CD4-positive, alpha-beta T cell (primary cell): Measurements from ENCODE around the gene PITPNM3. TPM values are rescaled to one million over a fixed set of nuclear protein-coding genes. Genes with fewer than 3 reads are reported as not detected.

ENCODE experiments used
- ATAC-seq: fragments of 200-7000 bp; cut with Tn5 transposase; one replicate; pipeline ENCODE4 v1.10.0; 2022; ENCODE audit warnings: mild to moderate bottlenecking; ENCODE audit not compliant: poor library complexity
- CTCF ChIA-PET: fragments of 350-600 bp; sonication (Branson Sonifier 250); formaldehyde crosslinking; loops from one replicate; lab custom pipeline; 2021; ENCODE audit warnings: antibody characterized with exemption, inconsistent platforms; lab: Charles Lee
- POLR2A ChIA-PET: fragments of 350-600 bp; sonication (Branson Sonifier 250); formaldehyde crosslinking; loops from one replicate; lab custom pipeline; 2021; ENCODE audit warnings: antibody characterized with exemption, inconsistent platforms; lab: Charles Lee
- DNase-seq, 14 experiments: peaks; one replicate each; pipeline ENCODE4 v3.0.0-alpha.2; 2013 to 2020; ENCODE audit warnings: mixed read lengths in 2 of 14
- H3K27ac ChIP-seq, 2 donors: one replicate each; pipeline versions ENCODE4 v1.5.1 to v1.7.0; 2013; ENCODE audit warnings: low read length in 2 of 2, low read depth in 1 of 2, mild to moderate bottlenecking in 1 of 2
- H3K27me3 ChIP-seq, 2 experiments: 1 replicate in 1 of 2; 2 replicates in 1 of 2; pipeline versions ENCODE4 v1.6.1 to v1.7.0; 2013; ENCODE audit warnings: low read length in 2 of 2, control low read depth in 1 of 2, mild to moderate bottlenecking in 1 of 2, moderate library complexity in 1 of 2; ENCODE audit not compliant: insufficient read depth in 2 of 2, control insufficient read depth in 1 of 2
- H3K36me3 ChIP-seq: one replicate; pipeline ENCODE4 v1.6.1; 2013; ENCODE audit warnings: low read length, control low read depth; ENCODE audit not compliant: insufficient read depth
- H3K4me1 ChIP-seq: one replicate; pipeline ENCODE4 v1.6.1; 2013; ENCODE audit warnings: low read length, control low read depth; ENCODE audit not compliant: insufficient read depth
- H3K4me3 ChIP-seq: one replicate; pipeline ENCODE4 v1.5.1; 2013; ENCODE audit warnings: mild to moderate bottlenecking, low read length, moderate library complexity
- H3K9me3 ChIP-seq, 2 experiments: 1 replicate in 1 of 2; 2 replicates in 1 of 2; pipeline versions ENCODE4 v1.6.1 to v1.7.0; 2013; ENCODE audit warnings: low read length in 2 of 2, mild to moderate bottlenecking in 2 of 2, control low read depth in 1 of 2, moderate library complexity in 1 of 2; ENCODE audit not compliant: control insufficient read depth in 1 of 2, insufficient read depth in 1 of 2
- H3K27ac Mint-ChIP-seq: one replicate; pipeline ENCODE4 v1.8.0; 2020; ENCODE audit warnings: mixed read lengths
- H3K27me3 Mint-ChIP-seq: one replicate; pipeline ENCODE4 v1.8.0; 2021; ENCODE audit warnings: mixed read lengths
- H3K36me3 Mint-ChIP-seq: one replicate; pipeline ENCODE4 v1.8.0; 2021; ENCODE audit warnings: low read depth, mixed read lengths
- H3K4me1 Mint-ChIP-seq: one replicate; pipeline ENCODE4 v1.8.0; 2021; ENCODE audit warnings: low read depth, mixed read lengths
- H3K4me3 Mint-ChIP-seq: one replicate; pipeline ENCODE4 v1.8.0; 2020; ENCODE audit warnings: mild to moderate bottlenecking, mixed read lengths
- H3K9me3 Mint-ChIP-seq: one replicate; pipeline ENCODE4 v1.8.0; 2020; ENCODE audit warnings: mixed read lengths
- intact Hi-C, 2 experiments: fragments of 100-400 bp; cut with DNase I in 1 of 2; cut with micrococcal nuclease in 1 of 2; formaldehyde crosslinking; loops; one replicate each; pipeline versions ENCODE4 v1.15.1 to v1.9.0; 2023 to 2025; cut with DNase I, micrococcal nuclease
- total RNA-seq, 174 experiments: library from RNA in 2 of 174; stranded (reverse) in 2 of 174; gene quantifications; one replicate each; pipeline ENCODE4 v1.2.3 and lab custom pipeline; 2021 to 2026
- TF ChIP-seq, protein P1 (sequence below): fragments of 200-600 bp; IDR thresholded peaks from one replicate; pipeline ENCODE4 v1.8.0; 2022; ENCODE audit warnings: antibody characterized with exemption, mild to moderate bottlenecking

Gene PITPNM3
- total RNA-seq, 2 experiments from 2014 or later, result 0.34 to 0.41 TPM

DNA sequence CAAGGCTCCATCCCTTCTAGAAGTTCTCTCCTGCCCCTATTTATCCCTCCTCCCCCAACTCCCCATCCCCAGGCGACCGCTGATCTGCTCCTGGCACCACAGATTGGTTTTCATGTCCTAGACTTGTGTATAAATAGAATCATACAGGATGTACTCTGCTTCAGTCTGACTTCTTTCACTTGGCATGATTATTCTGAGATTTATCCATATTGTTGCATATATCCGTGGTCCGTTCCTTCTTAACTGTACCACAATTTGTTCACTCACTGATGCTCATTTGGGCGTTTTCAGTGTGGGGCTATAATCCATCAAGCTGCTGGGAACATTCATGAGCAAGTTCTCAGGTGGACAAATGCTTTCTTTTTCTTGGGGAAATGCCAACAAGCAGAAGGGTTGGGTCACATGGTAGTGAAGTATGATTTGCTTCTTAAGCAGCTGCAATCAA is 23.9 kb downstream of the PITPNM3 start:
- no peak for ATAC-seq
- TF ChIP-seq, protein P1, sequence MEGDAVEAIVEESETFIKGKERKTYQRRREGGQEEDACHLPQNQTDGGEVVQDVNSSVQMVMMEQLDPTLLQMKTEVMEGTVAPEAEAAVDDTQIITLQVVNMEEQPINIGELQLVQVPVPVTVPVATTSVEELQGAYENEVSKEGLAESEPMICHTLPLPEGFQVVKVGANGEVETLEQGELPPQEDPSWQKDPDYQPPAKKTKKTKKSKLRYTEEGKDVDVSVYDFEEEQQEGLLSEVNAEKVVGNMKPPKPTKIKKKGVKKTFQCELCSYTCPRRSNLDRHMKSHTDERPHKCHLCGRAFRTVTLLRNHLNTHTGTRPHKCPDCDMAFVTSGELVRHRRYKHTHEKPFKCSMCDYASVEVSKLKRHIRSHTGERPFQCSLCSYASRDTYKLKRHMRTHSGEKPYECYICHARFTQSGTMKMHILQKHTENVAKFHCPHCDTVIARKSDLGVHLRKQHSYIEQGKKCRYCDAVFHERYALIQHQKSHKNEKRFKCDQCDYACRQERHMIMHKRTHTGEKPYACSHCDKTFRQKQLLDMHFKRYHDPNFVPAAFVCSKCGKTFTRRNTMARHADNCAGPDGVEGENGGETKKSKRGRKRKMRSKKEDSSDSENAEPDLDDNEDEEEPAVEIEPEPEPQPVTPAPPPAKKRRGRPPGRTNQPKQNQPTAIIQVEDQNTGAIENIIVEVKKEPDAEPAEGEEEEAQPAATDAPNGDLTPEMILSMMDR, result no peak
- ChIA-PET CTCF (no interaction called here), POLR2A (no interaction called here)
- peaks cover 0 to 4% of the 10 kb centered on the region in 2 experiments for H3K9me3 ChIP-seq
- Mint-ChIP-seq H3K9me3 (no peaks in the 10 kb centered on the region), H3K36me3 (no peaks in the 10 kb centered on the region), H3K27me3 (peaks cover 4% of the 10 kb centered on the region), H3K27ac (no peak overlapping the region), H3K4me3 (no peak overlapping the region), H3K4me1 (no peaks in the 10 kb centered on the region)
- no peak for DNase-seq
- H3K27me3 ChIP-seq, result no peaks in the 10 kb centered on the region
- H3K36me3 ChIP-seq, result no peaks in the 10 kb centered on the region
- no peak overlapping the region for H3K4me3 ChIP-seq
- no peaks in the 10 kb centered on the region for H3K4me1 ChIP-seq
- intact Hi-C loops, result no loop called here
- H3K27ac ChIP-seq, result no peak overlapping the region

DNA sequence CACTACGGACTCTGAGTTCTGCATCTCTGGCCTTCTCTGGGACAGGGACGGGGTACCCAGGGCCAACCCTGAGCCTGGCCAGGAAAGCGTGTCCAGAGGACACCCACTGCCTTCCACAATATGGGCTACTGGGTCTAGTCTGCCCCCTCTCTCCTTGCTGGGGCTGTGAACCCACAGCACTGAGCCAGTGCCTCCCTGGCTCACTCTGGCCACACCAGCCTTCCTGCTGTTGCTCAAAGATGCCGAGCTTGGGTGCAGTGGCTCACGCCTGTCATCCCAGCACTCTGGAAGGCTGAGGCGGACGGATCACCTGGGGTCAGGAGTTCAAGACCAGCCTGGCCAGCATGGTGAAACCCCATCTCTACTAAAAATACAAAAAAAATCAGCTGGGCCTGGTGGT is 24.8 kb downstream of the PITPNM3 start:
- DNase-seq, result no peak
- CTCF ChIA-PET, result no interaction called here
- TF ChIP-seq, protein P1, result no peak

DNA sequence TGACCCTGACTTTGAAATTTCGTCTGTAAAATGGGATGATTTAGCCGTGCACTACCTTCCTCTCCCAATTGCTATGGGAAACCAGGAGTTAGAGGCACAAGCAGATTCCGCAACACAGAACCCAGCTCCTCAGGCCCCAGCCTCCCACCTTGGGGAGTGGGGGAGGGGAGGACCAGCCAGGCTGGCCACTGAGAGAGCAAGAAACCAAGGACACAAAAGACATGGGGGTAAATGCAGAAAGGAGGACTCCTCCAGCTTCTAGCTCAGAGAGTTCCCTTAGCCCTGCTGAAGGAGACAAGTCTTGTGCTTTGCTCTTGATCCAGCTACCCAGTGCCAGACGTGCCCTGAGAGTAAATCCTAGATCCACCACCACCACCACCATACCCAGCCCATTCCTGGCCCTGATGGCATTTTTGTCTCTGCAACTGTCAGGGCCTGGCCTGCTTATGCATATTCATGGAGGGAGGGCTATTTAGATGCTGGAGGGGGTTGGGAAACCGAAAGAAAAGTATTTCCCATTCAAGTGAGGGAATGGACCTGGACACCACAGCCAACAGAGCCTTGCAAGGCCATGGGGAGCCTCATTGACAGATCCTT is 25.9 kb downstream of the PITPNM3 start:
- no peak overlapping the region for H3K4me3 ChIP-seq
- no peak overlapping the region for H3K27ac Mint-ChIP-seq
- CTCF ChIA-PET, result no interaction called here
- intact Hi-C loops, result no loop called here
- H3K27me3 ChIP-seq, result no peaks in the 10 kb centered on the region
- DNase-seq (peak in 1 of 14 experiments; percentile 5), ATAC-seq (no peak)
- no peaks in the 10 kb centered on the region for H3K36me3 ChIP-seq
- no peaks in the 10 kb centered on the region for H3K4me1 Mint-ChIP-seq
- POLR2A ChIA-PET, result no interaction called here
- no peaks in the 10 kb centered on the region for H3K9me3 Mint-ChIP-seq
- no peak overlapping the region for H3K4me3 Mint-ChIP-seq
- TF ChIP-seq, protein P1, result no peak
- H3K9me3 ChIP-seq, result no peaks in the 10 kb centered on the region
- no peak overlapping the region for H3K27ac ChIP-seq
- H3K4me1 ChIP-seq, result no peaks in the 10 kb centered on the region
- H3K27me3 Mint-ChIP-seq, result peaks cover 4% of the 10 kb centered on the region
- H3K36me3 Mint-ChIP-seq, result no peaks in the 10 kb centered on the region

More for the DNA sequence above, 24.8 kb downstream of the PITPNM3 start:
- Histone ChIP-seq H3K27me3 (no peaks in the 10 kb centered on the region), H3K27ac (no peak overlapping the region), H3K4me1 (no peaks in the 10 kb centered on the region), H3K4me3 (no peak overlapping the region), H3K36me3 (no peaks in the 10 kb centered on the region), H3K9me3 (peaks cover 0 to 4% of the 10 kb centered on the region in 2 experiments)
- Mint-ChIP-seq H3K36me3 (no peaks in the 10 kb centered on the region), H3K27me3 (peaks cover 4% of the 10 kb centered on the region), H3K4me3 (no peak overlapping the region), H3K4me1 (no peaks in the 10 kb centered on the region), H3K9me3 (no peaks in the 10 kb centered on the region), H3K27ac (no peak overlapping the region)
- ATAC-seq, result no peak
- intact Hi-C loops, result no loop called here
- POLR2A ChIA-PET, result no interaction called here
